Mesodermal cell (in vitro differentiated cells): ENCODE results near the gene LGALSL.
"Not testable (repeated sequence)": the region's sequence is repeated elsewhere in the genome, so short reads cannot be mapped to it uniquely, and the experiment has no call there.

Source experiments
- H3K27ac ChIP-seq: 2 replicates; pipeline ENCODE4 v1.7.0; 2013; ENCODE audit warnings: mild to moderate bottlenecking, low read depth, low read length, moderate library complexity; ENCODE audit not compliant: severe bottlenecking
- H3K36me3 ChIP-seq: 2 replicates; pipeline ENCODE4 v1.7.1; 2013; ENCODE audit warnings: mild to moderate bottlenecking, low read length, moderate library complexity; ENCODE audit not compliant: control insufficient read depth, insufficient read depth
- H3K4me1 ChIP-seq: one replicate; pipeline ENCODE4 v1.7.1; 2013; ENCODE audit warnings: mild to moderate bottlenecking, low read length; ENCODE audit not compliant: insufficient read depth, control insufficient read depth, poor library complexity, severe bottlenecking
- H3K4me3 ChIP-seq: 2 replicates; pipeline ENCODE4 v1.7.0; 2013; ENCODE audit warnings: low read length, control low read depth, mild to moderate bottlenecking; ENCODE audit not compliant: insufficient read depth, poor library complexity, severe bottlenecking; ENCODE audit errors: extremely low read depth
- H3K9me3 ChIP-seq: 2 replicates; pipeline ENCODE4 v1.7.1; 2013; ENCODE audit warnings: mild to moderate bottlenecking, low read length, moderate library complexity; ENCODE audit not compliant: control insufficient read depth
- WGBS, 2 experiments: methylation state at CpG; one replicate each; pipeline ENCODE4 v1.1.5; 2013; ENCODE audit warnings: missing lambda C conversion rate in 2 of 2; ENCODE audit not compliant: insufficient coverage in 2 of 2; 5-methylcytosine and 5-hydroxymethylcytosine counted together

The LGALSL gene

GRCh38 chr2:64442801-64443429, 11.0 kb upstream of the LGALSL start:
- H3K36me3 ChIP-seq: no peaks in the 10 kb centered on the region
- no peak overlapping the region for H3K27ac ChIP-seq
- H3K4me1 ChIP-seq: no peaks in the 10 kb centered on the region
- WGBS, 2 experiments: 13 to 88% methylated on average over 3 of the region's 7 CpGs
- no peak overlapping the region for H3K4me3 ChIP-seq
- no peaks in the 10 kb centered on the region for H3K9me3 ChIP-seq

- H3K4me3 ChIP-seq, H3K36me3 ChIP-seq, H3K27ac ChIP-seq, H3K9me3 ChIP-seq, H3K4me1 ChIP-seq: not testable (repeated sequence)
These were observed 8.0 kb upstream of the LGALSL start for GRCh38 chr2:64445970-64446369.

- WGBS, 2 experiments: 80 to 100% methylated on average over 1 of the region's 2 CpGs
These were observed 6.5 kb upstream of the LGALSL start for GRCh38 chr2:64447317-64448040.

GRCh38 chr2:64448041-64448426, 5.9 kb upstream of the LGALSL start:
- no peak overlapping the region for H3K4me3 ChIP-seq
- H3K4me1 ChIP-seq: no peaks in the 10 kb centered on the region
- no peak overlapping the region for H3K27ac ChIP-seq
- H3K36me3 ChIP-seq: no peaks in the 10 kb centered on the region
- WGBS, 2 experiments: 88 to 89% methylated on average over 6 of the region's 7 CpGs
- no peaks in the 10 kb centered on the region for H3K9me3 ChIP-seq

More at GRCh38 chr2:64447317-64448040, 6.5 kb upstream of the LGALSL start:
- no peaks in the 10 kb centered on the region for H3K9me3 ChIP-seq
- no peaks in the 10 kb centered on the region for H3K36me3 ChIP-seq
- H3K4me3 ChIP-seq: no peak overlapping the region
- no peaks in the 10 kb centered on the region for H3K4me1 ChIP-seq
- no peak overlapping the region for H3K27ac ChIP-seq

- 90 to 92% methylated on average over 2 of the region's 2 CpGs for WGBS, 2 experiments
- no peak overlapping the region for H3K27ac ChIP-seq
- H3K36me3 ChIP-seq: peaks cover 2% of the 10 kb centered on the region
These were observed 2.9 kb upstream of the LGALSL start for GRCh38 chr2:64451051-64451450.

GRCh38 chr2:64454386-64455332, 697 bp downstream of the LGALSL start:
- no peak overlapping the region for H3K27ac ChIP-seq
- no peaks in the 10 kb centered on the region for H3K4me1 ChIP-seq

More at GRCh38 chr2:64451051-64451450, 2.9 kb upstream of the LGALSL start:
- Histone ChIP-seq H3K4me3 (no peak overlapping the region), H3K9me3 (no peaks in the 10 kb centered on the region), H3K4me1 (no peaks in the 10 kb centered on the region)

GRCh38 chr2:64455545-64455944, 1.6 kb downstream of the LGALSL start:
- Histone ChIP-seq H3K9me3 (no peaks in the 10 kb centered on the region), H3K4me1 (no peaks in the 10 kb centered on the region), H3K27ac (no peak overlapping the region), H3K4me3 (peak overlapping the region; percentile 72), H3K36me3 (peaks cover 37% of the 10 kb centered on the region)
- WGBS, 2 experiments: 63 to 82% methylated on average over 1 of the region's 2 CpGs

More at GRCh38 chr2:64454386-64455332, 697 bp downstream of the LGALSL start:
- Histone ChIP-seq H3K36me3 (peaks cover 29% of the 10 kb centered on the region), H3K9me3 (no peaks in the 10 kb centered on the region), H3K4me3 (peak overlapping the region; percentile 72)
- WGBS, 2 experiments: 0 to 2% methylated on average over 42 to 52 of the region's 103 CpGs

- Histone ChIP-seq H3K36me3 (peaks cover 37% of the 10 kb centered on the region), H3K4me3 (no peak overlapping the region), H3K9me3 (no peaks in the 10 kb centered on the region), H3K4me1 (no peaks in the 10 kb centered on the region), H3K27ac (no peak overlapping the region)
- WGBS, 2 experiments: 94 to 96% methylated on average over 3 of the region's 6 CpGs
These were observed 2.3 kb downstream of the LGALSL start for GRCh38 chr2:64456293-64456692.

- Histone ChIP-seq H3K4me1 (no peaks in the 10 kb centered on the region), H3K36me3 (peaks cover 37% of the 10 kb centered on the region), H3K27ac (no peak overlapping the region)
These were observed 3.6 kb downstream of the LGALSL start for GRCh38 chr2:64457524-64457923.

GRCh38 chr2:64459575-64459974, 5.6 kb downstream of the LGALSL start:
- no peak overlapping the region for H3K4me3 ChIP-seq
- 94 to 100% methylated on average over 1 to 3 of the region's 3 CpGs for WGBS, 2 experiments
- no peak overlapping the region for H3K27ac ChIP-seq
- peaks cover 37% of the 10 kb centered on the region for H3K36me3 ChIP-seq
- H3K4me1 ChIP-seq: no peaks in the 10 kb centered on the region
- H3K9me3 ChIP-seq: no peaks in the 10 kb centered on the region

More at GRCh38 chr2:64457524-64457923, 3.6 kb downstream of the LGALSL start:
- H3K4me3 ChIP-seq: no peak overlapping the region
- H3K9me3 ChIP-seq: no peaks in the 10 kb centered on the region
